Brain microvascular endothelial cell (primary cell): Measurements from ENCODE around the gene CANT1.

ENCODE experiments used
- DNase-seq: peaks from one replicate; pipeline ENCODE4 v3.0.0-alpha.2; 2020
- H3K27ac ChIP-seq: fragments of 250-450 bp; sonication (Bioruptor Pico); 2 replicates; pipeline ENCODE4 v1.5.1; 2020; ENCODE audit warnings: mild to moderate bottlenecking, moderate library complexity
- H3K27me3 ChIP-seq: fragments of 250-450 bp; sonication (Bioruptor Pico); replicated peaks from 2 replicates; pipeline ENCODE4 v1.5.1; 2020; ENCODE audit warnings: mild to moderate bottlenecking
- H3K36me3 ChIP-seq: fragments of 250-450 bp; sonication (Bioruptor Pico); replicated peaks from 2 replicates; pipeline ENCODE4 v1.5.1; 2020; ENCODE audit warnings: mild to moderate bottlenecking
- H3K4me3 ChIP-seq: 2 replicates; pipeline ENCODE4 v1.5.1; 2011; ENCODE audit warnings: low read depth, mild to moderate bottlenecking, control low read depth, low read length, moderate library complexity
- in situ Hi-C: cut with HindIII; loops from 2 replicates; pipeline ENCODE4 v1.10.0; 2017; ENCODE audit warnings: low sequenced_read_pairs, low pct_ligation_motif_present
- TF ChIP-seq, protein P1 (sequence below): IDR thresholded peaks from 2 replicates; pipeline ENCODE4 v1.5.1; 2011; ENCODE audit warnings: low read depth, mild to moderate bottlenecking, moderate library complexity, low read length, control low read depth, inconsistent platforms; ENCODE audit errors: missing control alignments

The CANT1 gene

GRCh38 chr17:78997231-78997741 is 12.3 kb downstream of the CANT1 start:
- Histone ChIP-seq H3K36me3 (peaks cover 51% of the 10 kb centered on the region), H3K27ac (no peak overlapping the region), H3K27me3 (no peaks in the 10 kb centered on the region), H3K4me3 (no peak overlapping the region)
- TF ChIP-seq, protein P1, sequence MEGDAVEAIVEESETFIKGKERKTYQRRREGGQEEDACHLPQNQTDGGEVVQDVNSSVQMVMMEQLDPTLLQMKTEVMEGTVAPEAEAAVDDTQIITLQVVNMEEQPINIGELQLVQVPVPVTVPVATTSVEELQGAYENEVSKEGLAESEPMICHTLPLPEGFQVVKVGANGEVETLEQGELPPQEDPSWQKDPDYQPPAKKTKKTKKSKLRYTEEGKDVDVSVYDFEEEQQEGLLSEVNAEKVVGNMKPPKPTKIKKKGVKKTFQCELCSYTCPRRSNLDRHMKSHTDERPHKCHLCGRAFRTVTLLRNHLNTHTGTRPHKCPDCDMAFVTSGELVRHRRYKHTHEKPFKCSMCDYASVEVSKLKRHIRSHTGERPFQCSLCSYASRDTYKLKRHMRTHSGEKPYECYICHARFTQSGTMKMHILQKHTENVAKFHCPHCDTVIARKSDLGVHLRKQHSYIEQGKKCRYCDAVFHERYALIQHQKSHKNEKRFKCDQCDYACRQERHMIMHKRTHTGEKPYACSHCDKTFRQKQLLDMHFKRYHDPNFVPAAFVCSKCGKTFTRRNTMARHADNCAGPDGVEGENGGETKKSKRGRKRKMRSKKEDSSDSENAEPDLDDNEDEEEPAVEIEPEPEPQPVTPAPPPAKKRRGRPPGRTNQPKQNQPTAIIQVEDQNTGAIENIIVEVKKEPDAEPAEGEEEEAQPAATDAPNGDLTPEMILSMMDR = no peak
- DNase-seq = no peak
- in situ Hi-C loops = no loop called here

DNA sequence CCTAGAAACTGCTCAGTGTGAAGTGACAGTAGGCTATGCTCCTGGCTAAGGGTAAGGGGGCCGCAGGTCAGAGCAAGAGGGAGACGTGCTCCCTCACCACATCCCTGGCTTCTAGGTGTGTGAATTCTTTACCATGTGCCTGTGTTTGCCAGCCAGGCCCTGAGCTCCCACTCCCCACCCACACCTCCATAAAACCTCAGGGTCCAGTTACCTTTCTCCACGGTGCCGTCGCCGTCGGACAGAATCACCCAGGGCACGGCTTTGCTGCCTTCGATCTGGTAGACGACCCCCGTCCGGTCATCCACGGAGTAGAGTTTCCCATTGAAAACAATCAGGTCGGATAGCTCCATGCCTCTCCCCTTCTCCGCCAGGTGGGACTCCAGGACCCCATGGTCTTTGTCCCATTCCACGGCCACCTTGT is 12.8 kb downstream of the CANT1 start:
- in situ Hi-C loops = no loop called here
- Histone ChIP-seq H3K36me3 (peaks cover 51% of the 10 kb centered on the region), H3K27me3 (no peaks in the 10 kb centered on the region), H3K27ac (no peak overlapping the region), H3K4me3 (no peak overlapping the region)
- no peak for DNase-seq
- TF ChIP-seq, protein P1 = no peak

- no peak overlapping the region for H3K4me3 ChIP-seq
- DNase-seq = no peak
- no peak overlapping the region for H3K27ac ChIP-seq
- in situ Hi-C loops = no loop called here
- no peaks in the 10 kb centered on the region for H3K27me3 ChIP-seq
- H3K36me3 ChIP-seq = peaks cover 51% of the 10 kb centered on the region
- TF ChIP-seq, protein P1 = no peak
Measured at GRCh38 chr17:78995761-78996451, 13.7 kb downstream of the CANT1 start.

GRCh38 chr17:78995022-78995760 is 14.4 kb downstream of the CANT1 start:
- DNase-seq = no peak
- in situ Hi-C loops = no loop called here
- no peaks in the 10 kb centered on the region for H3K27me3 ChIP-seq
- no peak overlapping the region for H3K4me3 ChIP-seq
- peaks cover 57% of the 10 kb centered on the region for H3K36me3 ChIP-seq
- H3K27ac ChIP-seq = no peak overlapping the region
- TF ChIP-seq, protein P1 = no peak

- peaks cover 59% of the 10 kb centered on the region for H3K36me3 ChIP-seq
Measured at GRCh38 chr17:78993981-78994671, 15.4 kb downstream of the CANT1 start.

More at GRCh38 chr17:78993981-78994671, 15.4 kb downstream of the CANT1 start:
- TF ChIP-seq, protein P1 = no peak
- DNase-seq = no peak
- in situ Hi-C loops = no loop called here
- Histone ChIP-seq H3K4me3 (no peak overlapping the region), H3K27ac (no peak overlapping the region), H3K27me3 (no peaks in the 10 kb centered on the region)
